RWPE1 (cell line): Measurements from ENCODE around the gene DNM3.

Experiments
- CTCF ChIA-PET: fragments of 350-600 bp; sonication (Branson Sonifier 250); formaldehyde crosslinking; extraction: SDS; loops from one replicate; lab custom pipeline; 2021; lab: Yijun Ruan, JAX
- POLR2A ChIA-PET: fragments of 400-600 bp; formaldehyde crosslinking; extraction: SDS; loops from one replicate; lab custom pipeline; 2020; ENCODE audit warnings: antibody characterized with exemption; ENCODE audit not compliant: low non-redundant PET; lab: Yijun Ruan, JAX
- DNase-seq: peaks from one replicate; pipeline ENCODE4 v3.0.0; 2012; ENCODE audit warnings: low spot score
- H3K27ac ChIP-seq: fragments of 450-650 bp; 2 replicates; pipeline ENCODE4 v1.5.1; 2017
- TF ChIP-seq, protein P1 (sequence below): fragments of 450-650 bp; conservative IDR thresholded peaks from 2 replicates; pipeline ENCODE4 v1.5.1; 2017; ENCODE audit warnings: low read depth, mild to moderate bottlenecking

The DNM3 gene

DNA sequence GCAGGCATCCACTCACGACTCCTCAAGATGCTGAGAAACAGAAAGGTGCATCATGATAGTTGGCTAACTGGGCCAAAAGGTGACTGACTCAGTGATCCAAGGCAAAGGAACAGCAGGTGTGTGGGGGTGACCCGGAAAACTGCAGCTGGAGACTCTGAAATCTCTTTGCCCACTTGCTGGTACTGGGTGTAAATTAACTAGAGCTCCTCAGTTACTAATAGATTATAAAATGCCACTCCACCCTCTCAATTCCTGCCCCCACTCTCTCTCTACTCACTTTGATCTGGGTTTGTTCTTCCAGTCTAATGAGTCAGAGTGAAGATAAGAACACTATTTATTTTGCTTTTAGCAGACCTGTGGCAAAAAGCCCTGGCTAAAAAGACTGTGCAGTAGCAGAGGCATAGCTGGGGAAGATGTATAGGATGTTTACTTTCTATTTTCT is 609.7 kb downstream of the DNM3 start:
- CTCF ChIA-PET = interaction anchor here (0.6 to 0.7 kb wide), 4 partner anchors 65 to 521 kb away, joined by 3 to 4 read pairs (median 3); no protein-coding TSS in a partner anchor
- TF ChIP-seq, protein P1, sequence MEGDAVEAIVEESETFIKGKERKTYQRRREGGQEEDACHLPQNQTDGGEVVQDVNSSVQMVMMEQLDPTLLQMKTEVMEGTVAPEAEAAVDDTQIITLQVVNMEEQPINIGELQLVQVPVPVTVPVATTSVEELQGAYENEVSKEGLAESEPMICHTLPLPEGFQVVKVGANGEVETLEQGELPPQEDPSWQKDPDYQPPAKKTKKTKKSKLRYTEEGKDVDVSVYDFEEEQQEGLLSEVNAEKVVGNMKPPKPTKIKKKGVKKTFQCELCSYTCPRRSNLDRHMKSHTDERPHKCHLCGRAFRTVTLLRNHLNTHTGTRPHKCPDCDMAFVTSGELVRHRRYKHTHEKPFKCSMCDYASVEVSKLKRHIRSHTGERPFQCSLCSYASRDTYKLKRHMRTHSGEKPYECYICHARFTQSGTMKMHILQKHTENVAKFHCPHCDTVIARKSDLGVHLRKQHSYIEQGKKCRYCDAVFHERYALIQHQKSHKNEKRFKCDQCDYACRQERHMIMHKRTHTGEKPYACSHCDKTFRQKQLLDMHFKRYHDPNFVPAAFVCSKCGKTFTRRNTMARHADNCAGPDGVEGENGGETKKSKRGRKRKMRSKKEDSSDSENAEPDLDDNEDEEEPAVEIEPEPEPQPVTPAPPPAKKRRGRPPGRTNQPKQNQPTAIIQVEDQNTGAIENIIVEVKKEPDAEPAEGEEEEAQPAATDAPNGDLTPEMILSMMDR = no peak
- H3K27ac ChIP-seq = no peak overlapping the region
- no peak for DNase-seq
- POLR2A ChIA-PET = no interaction called here

DNA sequence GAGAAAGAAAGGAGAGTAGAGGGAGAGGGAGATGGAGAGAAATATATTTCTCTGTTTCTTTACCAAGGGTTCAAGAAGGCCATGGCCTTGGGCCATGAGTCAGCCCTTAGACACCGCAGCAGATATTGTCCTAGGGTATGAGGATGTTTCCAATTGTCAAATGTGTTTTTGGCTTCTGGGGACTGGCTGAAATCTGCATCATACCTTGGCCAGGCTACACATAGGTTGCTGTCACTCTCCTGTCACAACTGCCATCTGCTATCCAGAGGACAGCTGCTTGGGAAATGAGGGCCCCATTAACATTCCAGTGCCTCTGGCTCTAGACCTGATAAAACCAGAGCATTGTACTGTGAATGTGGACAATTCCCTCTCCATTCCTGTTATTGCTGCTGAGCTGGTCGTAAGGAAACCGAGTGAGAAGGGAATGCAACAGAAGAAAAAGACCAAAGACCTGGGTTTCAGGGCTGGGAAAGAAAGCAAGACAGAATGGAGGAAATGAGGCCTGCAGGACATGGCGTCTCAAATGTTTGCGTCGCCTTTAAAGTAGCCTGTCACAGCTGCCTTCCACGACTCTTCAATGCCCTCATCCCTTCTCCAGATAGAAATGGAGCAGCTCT is 611.3 kb downstream of the DNM3 start:
- ChIA-PET POLR2A (no interaction called here), CTCF (interaction anchor here (0.6 kb wide), 2 partner anchors 633 to 1738 kb away, joined by 4 to 6 read pairs; no protein-coding TSS in a partner anchor)
- DNase-seq = no peak
- H3K27ac ChIP-seq = no peak overlapping the region
- TF ChIP-seq, protein P1 = no peak

DNA sequence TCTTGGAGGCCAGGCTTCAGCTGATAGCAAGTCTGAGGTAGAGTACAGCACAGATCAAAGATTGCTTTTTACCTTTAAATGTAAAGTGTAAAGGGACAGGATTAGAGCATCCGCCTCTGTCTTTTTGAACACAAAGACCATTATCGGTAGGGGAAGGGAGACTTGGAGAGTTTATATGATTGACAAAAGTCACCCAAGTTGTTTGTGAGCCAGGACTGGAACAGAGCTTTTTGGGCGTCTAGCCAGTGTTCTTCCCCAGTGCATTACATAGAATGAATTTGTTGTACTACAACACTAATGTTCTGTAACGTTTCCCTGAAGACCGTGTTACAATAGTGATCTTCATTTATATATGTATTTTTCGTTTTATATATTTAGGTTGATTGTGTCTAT is 611.9 kb downstream of the DNM3 start:
- no peak overlapping the region for H3K27ac ChIP-seq
- POLR2A ChIA-PET = no interaction called here
- no peak for DNase-seq
- TF ChIP-seq, protein P1 = no peak
- CTCF ChIA-PET = interaction anchor here (0.6 kb wide), 1 partner anchor 633 kb away, joined by 6 read pairs; no protein-coding TSS in a partner anchor

DNA sequence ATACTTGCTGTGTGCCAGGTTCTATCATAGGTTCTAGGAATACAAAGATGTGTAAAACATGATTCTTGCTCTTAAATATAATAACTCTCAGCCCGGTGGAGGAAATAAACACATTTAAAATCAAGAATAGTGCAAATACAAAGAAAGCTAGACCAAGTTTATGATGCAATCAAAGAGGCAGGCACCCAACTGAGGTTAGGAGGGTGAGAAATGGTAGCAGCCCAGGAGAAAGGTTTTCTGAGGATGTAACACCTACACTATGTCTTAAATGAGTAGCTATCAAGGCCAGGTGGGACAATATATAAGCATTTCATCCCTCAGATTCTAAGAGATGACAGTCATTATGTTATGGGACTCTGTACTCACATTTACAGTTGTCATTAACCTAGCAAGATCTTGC is 612.3 kb downstream of the DNM3 start:
- ChIA-PET POLR2A (interaction anchor here (1.1 kb wide), 1 partner anchor 79 kb away, joined by 3 read pairs; the partner anchor contains the start of gene SUCO), CTCF (no interaction called here)
- TF ChIP-seq, protein P1 = no peak
- DNase-seq = no peak
- H3K27ac ChIP-seq = no peak overlapping the region

DNA sequence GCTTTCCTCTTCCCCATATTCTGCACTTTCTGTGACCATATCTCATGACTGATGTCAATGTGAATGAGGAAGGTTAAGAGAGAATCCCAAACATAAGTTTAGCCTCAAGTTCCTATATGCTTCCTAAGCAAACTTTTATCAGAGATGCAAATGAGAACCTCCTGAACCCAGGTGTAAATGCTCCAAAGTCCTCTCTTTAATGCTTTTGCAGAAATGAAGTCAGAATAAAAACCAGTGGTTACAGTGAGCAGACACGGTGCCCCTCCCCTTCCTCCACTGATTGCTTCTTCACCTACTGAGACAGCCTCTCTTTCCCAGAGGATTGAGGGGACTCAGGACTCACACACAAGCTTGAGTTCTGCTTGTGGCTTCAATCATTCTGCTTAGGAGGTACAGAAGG is 614.2 kb downstream of the DNM3 start:
- H3K27ac ChIP-seq = no peak overlapping the region
- TF ChIP-seq, protein P1 = no peak
- CTCF ChIA-PET = interaction anchor here (0.9 kb wide), 1 partner anchor 265 kb away, joined by 5 read pairs; no protein-coding TSS in a partner anchor
- POLR2A ChIA-PET = no interaction called here
- DNase-seq = no peak

DNA sequence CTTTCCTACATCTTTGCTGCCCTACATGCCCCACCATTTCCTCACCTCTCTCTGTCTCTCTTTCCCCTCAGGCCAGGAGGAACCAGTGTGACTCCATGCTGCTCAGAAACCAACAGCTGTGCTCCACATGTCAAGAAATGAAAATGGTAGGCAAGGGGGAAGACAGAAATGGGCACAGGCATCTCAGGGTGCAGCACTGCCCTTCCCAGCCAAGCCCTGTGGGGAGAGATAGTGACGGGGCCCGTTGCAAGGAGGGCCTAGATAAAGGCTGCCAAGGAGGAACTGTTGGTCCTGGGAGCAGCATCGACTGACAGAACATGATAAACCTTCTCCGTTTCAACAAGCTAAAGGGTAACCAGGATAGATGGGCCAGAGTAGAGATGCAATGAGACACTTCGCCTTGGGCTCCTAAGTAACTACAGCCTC is 615.1 kb downstream of the DNM3 start:
- TF ChIP-seq, protein P1 = no peak
- ChIA-PET POLR2A (no interaction called here), CTCF (no interaction called here)
- no peak overlapping the region for H3K27ac ChIP-seq
- DNase-seq = no peak
